HCT116 (cell line): ENCODE results near the gene FA2H. TPM values are rescaled to one million over a fixed set of nuclear protein-coding genes. Genes with fewer than 3 reads are reported as not detected.

Experiments used
- ATAC-seq: fragments of 200-7000 bp; cut with Tn5 transposase; 2 replicates; pipeline ENCODE4 v1.9.1; 2020; ENCODE audit warnings: mild to moderate bottlenecking, moderate library complexity
- BruUV-seq: library from RNA; stranded (reverse); fragments of 400-500 nt; replicated peaks from 2 replicates; lab custom pipeline; 2021; lab: Mats Ljungman, UMichigan
- CTCF ChIA-PET: fragments of 300-600 bp; sonication (Branson Sonifier 250); formaldehyde crosslinking; loops from one replicate; lab custom pipeline; 2021; ENCODE audit warnings: antibody characterized with exemption; lab: Charles Lee
- POLR2A ChIA-PET: fragments of 300-600, 350-600 bp; sonication (Branson Sonifier 250); formaldehyde crosslinking; loops from one replicate; lab custom pipeline; 2021; ENCODE audit warnings: antibody characterized with exemption; lab: Charles Lee
- RAD21 ChIA-PET, 2 experiments: fragments of 300-600 bp; sonication (Branson Sonifier 250); formaldehyde crosslinking; loops; one replicate each; lab custom pipeline; 2023; ENCODE audit warnings: low total read pairs in 2 of 2; ENCODE audit not compliant: uncharacterized antibody in 2 of 2, unreplicated experiment in 2 of 2, low non-redundant PET in 1 of 2; lab: Charles Lee
- DNase-seq: peaks from one replicate; pipeline ENCODE4 v3.0.0-alpha.2; 2010; ENCODE audit warnings: low read depth, low spot score
- H2AFZ ChIP-seq: fragments of 200-600 bp; shearing (Covaris generic), sonication (generic); 2 replicates; pipeline ENCODE4 v1.6.1; 2017; ENCODE audit warnings: low read depth, mixed run types, mixed read lengths, antibody characterized with exemption, low read length; ENCODE audit not compliant: poor library complexity, severe bottlenecking
- H3K27ac ChIP-seq: 2 replicates; pipeline ENCODE4 v1.5.1; 2012; ENCODE audit warnings: low read depth, low read length
- H3K27me3 ChIP-seq: fragments of 200-600 bp; sonication (generic); 2 replicates; pipeline ENCODE4 v1.6.1; 2016; ENCODE audit warnings: mixed run types, low read length, mixed read lengths; ENCODE audit not compliant: insufficient read depth
- H3K36me3 ChIP-seq, 2 experiments: fragments of 200-500 bp in 1 of 2; fragments of 200-600 bp in 1 of 2; sonication (Bioruptor generic) in 1 of 2; sonication (generic) in 1 of 2; 2 replicates each; pipeline versions ENCODE4 v1.5.1 to v1.6.1; 2014 to 2016; ENCODE audit warnings: low read length in 2 of 2, inconsistent platforms in 1 of 2, mixed read lengths in 1 of 2, mixed run types in 1 of 2; ENCODE audit not compliant: insufficient read depth in 2 of 2, control insufficient read depth in 1 of 2
- H3K4me1 ChIP-seq, 2 experiments: fragments of 200-600 bp in 1 of 2; sonication (generic) in 1 of 2; 2 replicates each; pipeline versions ENCODE4 v1.5.1 to v1.6.1; 2012 to 2017; ENCODE audit warnings: low read length in 2 of 2, inconsistent platforms in 1 of 2, mild to moderate bottlenecking in 1 of 2, mixed read lengths in 1 of 2, mixed run types in 1 of 2, moderate library complexity in 1 of 2; ENCODE audit not compliant: insufficient read depth in 2 of 2, control insufficient read depth in 1 of 2
- H3K4me2 ChIP-seq: fragments of 200-600 bp; sonication (generic); 2 replicates; pipeline ENCODE4 v1.6.1; 2017; ENCODE audit warnings: mixed run types, low read length, mixed read lengths
- H3K4me3 ChIP-seq, 2 experiments: fragments of 200-600 bp in 1 of 2; sonication (generic) in 1 of 2; replicated peaks in 1 of 2; 2 replicates each; pipeline ENCODE4 v1.5.1; 2011 to 2016; ENCODE audit warnings: low read length in 2 of 2, control low read depth in 1 of 2, low read depth in 1 of 2, mild to moderate bottlenecking in 1 of 2, mixed read lengths in 1 of 2, mixed run types in 1 of 2
- H3K79me2 ChIP-seq: fragments of 200-600 bp; sonication (generic); 2 replicates; pipeline ENCODE4 v1.6.1; 2017; ENCODE audit warnings: mild to moderate bottlenecking, mixed run types, low read length, moderate library complexity, mixed read lengths; ENCODE audit not compliant: insufficient read depth
- H3K9ac ChIP-seq: fragments of 200-600 bp; sonication (generic); 2 replicates; pipeline ENCODE4 v1.6.1; 2016; ENCODE audit warnings: low read length, mixed read lengths
- H3K9me2 ChIP-seq: fragments of 200-600 bp; sonication (generic), shearing (Covaris generic); 2 replicates; pipeline ENCODE4 v1.6.1; 2017; ENCODE audit warnings: mixed run types, mild to moderate bottlenecking, moderate library complexity; ENCODE audit not compliant: insufficient read depth
- H3K9me3 ChIP-seq, 2 experiments: fragments of 200-500 bp in 1 of 2; fragments of 200-600 bp in 1 of 2; sonication (Bioruptor generic) in 1 of 2; sonication (generic) in 1 of 2; 2 replicates each; pipeline ENCODE4 v1.6.1; 2014 to 2017; ENCODE audit warnings: low read length in 2 of 2, mixed read lengths in 2 of 2, inconsistent platforms in 1 of 2, low read depth in 1 of 2, mild to moderate bottlenecking in 1 of 2, mixed run types in 1 of 2, moderate library complexity in 1 of 2; ENCODE audit not compliant: control insufficient read depth in 1 of 2, insufficient read depth in 1 of 2
- H4K20me1 ChIP-seq: fragments of 200-600 bp; sonication (generic), shearing (Covaris generic); 2 replicates; pipeline ENCODE4 v1.6.1; 2017; ENCODE audit warnings: mixed run types, mild to moderate bottlenecking, moderate library complexity; ENCODE audit not compliant: insufficient read depth
- CEBPB ChIP-seq: IDR thresholded peaks from 2 replicates; pipeline ENCODE4 v1.6.1; 2012; ENCODE audit warnings: low read depth
- ELF1 ChIP-seq: IDR thresholded peaks from 2 replicates; pipeline ENCODE4 v1.6.1; 2012; ENCODE audit warnings: low read depth, borderline replicate concordance
- EZH2phosphoT487 ChIP-seq: fragments of 200-600 bp; IDR thresholded peaks from 2 replicates; pipeline ENCODE4 v1.6.1; 2018; ENCODE audit warnings: antibody characterized with exemption, borderline replicate concordance
- FOSL1 ChIP-seq: IDR thresholded peaks from 2 replicates; pipeline ENCODE4 v1.6.1; 2012; ENCODE audit warnings: low read depth
- JUND ChIP-seq: IDR thresholded peaks from 2 replicates; pipeline ENCODE4 v1.6.1; 2012
- POLR2A ChIP-seq: IDR thresholded peaks from 2 replicates; pipeline ENCODE4 v1.7.0; 2011; ENCODE audit warnings: borderline replicate concordance; ENCODE audit not compliant: insufficient read depth, insufficient read length; ENCODE audit errors: extremely low read depth
- POLR2AphosphoS5 ChIP-seq: IDR thresholded peaks from 2 replicates; pipeline ENCODE4 v1.6.1; 2011; ENCODE audit warnings: mild to moderate bottlenecking, low read depth, low read length, moderate library complexity
- RAD21 ChIP-seq: IDR thresholded peaks from 2 replicates; pipeline ENCODE4 v1.6.1; 2012; ENCODE audit warnings: low read depth, mild to moderate bottlenecking
- SIN3A ChIP-seq: IDR thresholded peaks from 2 replicates; pipeline ENCODE4 v1.6.1; 2012; ENCODE audit warnings: low read depth
- SRF ChIP-seq: IDR thresholded peaks from 2 replicates; pipeline ENCODE4 v1.6.1; 2012; ENCODE audit warnings: low read depth
- YY1 ChIP-seq: IDR thresholded peaks from 2 replicates; pipeline ENCODE4 v1.6.1; 2011; ENCODE audit warnings: low read length, low read depth, moderate library complexity, mild to moderate bottlenecking; ENCODE audit not compliant: insufficient replicate concordance; ENCODE audit errors: extremely low read depth
- ZFX ChIP-seq: fragments of 450-650 bp; IDR thresholded peaks from 2 replicates; pipeline ENCODE4 v1.6.1; 2017
- ZNF274 ChIP-seq: fragments of 200-500 bp; sonication (Bioruptor generic); IDR thresholded peaks from 2 replicates; pipeline ENCODE4 v1.6.1; 2014; ENCODE audit warnings: mild to moderate bottlenecking, low read depth, low read length, inconsistent platforms
- intact Hi-C: fragments of 100-400 bp; cut with micrococcal nuclease; formaldehyde crosslinking; loops from 2 replicates; pipeline ENCODE4 v1.10.0; 2022
- total RNA-seq: library from RNA; stranded (reverse); gene quantifications from one replicate; pipeline ENCODE4 v1.2.1, GENCODE V29; 2021; ENCODE audit not compliant: unreplicated experiment
- TF ChIP-seq, protein P1 (sequence below): IDR thresholded peaks from 2 replicates; pipeline ENCODE4 v1.6.1; 2012; ENCODE audit warnings: low read depth
- TF ChIP-seq, protein P2 (sequence below): IDR thresholded peaks from 2 replicates; pipeline ENCODE4 v1.6.1; 2011; ENCODE audit warnings: mild to moderate bottlenecking, low read length, moderate library complexity; ENCODE audit not compliant: insufficient replicate concordance; ENCODE audit errors: extremely low read depth
- TF ChIP-seq, protein P3 (sequence below): IDR thresholded peaks from 2 replicates; pipeline ENCODE4 v1.6.1; 2012

FA2H gene
- total RNA-seq, 1 experiment from 2014 or later, result 11.1 TPM

DNA sequence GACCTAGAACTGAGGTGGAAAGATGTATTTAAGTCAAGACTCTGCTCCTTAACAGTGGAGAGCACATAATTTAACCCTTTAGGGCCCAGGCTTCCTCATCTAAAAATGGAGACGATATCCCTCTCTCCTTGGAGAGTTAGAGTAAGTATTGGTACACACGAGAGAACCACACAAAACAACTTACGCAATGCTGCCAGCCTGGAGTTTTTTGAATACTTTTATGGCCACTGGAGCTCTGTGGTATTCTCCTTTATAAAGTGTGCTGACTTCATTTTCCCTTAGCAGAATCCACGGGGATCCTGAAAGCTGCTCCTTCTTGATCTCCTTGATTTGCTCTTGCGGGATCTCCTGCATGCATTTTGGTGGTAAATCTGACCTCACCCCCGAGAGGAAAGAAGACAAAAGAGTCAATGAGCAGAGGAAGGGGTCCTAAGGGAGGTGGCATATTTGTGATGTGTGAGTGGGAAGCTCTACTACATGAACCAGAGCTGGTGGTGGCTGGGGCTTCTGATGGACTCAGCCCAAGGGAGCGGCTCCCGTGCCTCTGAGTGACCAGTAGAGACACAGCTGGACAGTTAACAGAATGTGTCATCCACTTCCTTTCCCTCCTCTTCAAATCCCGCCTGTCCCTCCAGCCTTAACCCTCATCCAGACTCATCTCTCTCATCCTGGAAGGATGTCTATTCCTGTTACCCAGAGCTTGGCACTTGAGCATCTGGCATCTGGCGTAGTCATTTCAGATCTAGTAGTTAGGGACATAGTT is 83.3 kb downstream of the FA2H start:
- ChIA-PET POLR2A (no interaction called here), CTCF (no interaction called here), RAD21 (interaction anchor here in 1 of 2 experiments (0.6 kb wide), 1 partner anchor 32 kb away, joined by 4 read pairs; no protein-coding TSS in a partner anchor)
- Histone ChIP-seq H3K36me3 (peaks cover 0 to 13% of the 10 kb centered on the region in 2 experiments; a peak in 2 of 4 replicates), H3K9me2 (no peaks in the 10 kb centered on the region), H3K79me2 (no peaks in the 10 kb centered on the region; the same call in 1 of the 2 replicates), H3K4me3 (no peak overlapping the region), H3K4me2 (no peak overlapping the region), H3K4me1 (peaks cover 2 to 7% of the 10 kb centered on the region in 2 experiments; a peak in 2 of 4 replicates), H3K27ac (no peak overlapping the region), H4K20me1 (no peaks in the 10 kb centered on the region), H3K9ac (no peak overlapping the region), H2AFZ (no peak overlapping the region), H3K27me3 (no peaks in the 10 kb centered on the region), H3K9me3 (no peaks in the 10 kb centered on the region)
- no TSS peak for BruUV-seq
- DNase-seq, result no peak
- intact Hi-C loops, result no loop called here
- TF ChIP-seq, protein P1, sequence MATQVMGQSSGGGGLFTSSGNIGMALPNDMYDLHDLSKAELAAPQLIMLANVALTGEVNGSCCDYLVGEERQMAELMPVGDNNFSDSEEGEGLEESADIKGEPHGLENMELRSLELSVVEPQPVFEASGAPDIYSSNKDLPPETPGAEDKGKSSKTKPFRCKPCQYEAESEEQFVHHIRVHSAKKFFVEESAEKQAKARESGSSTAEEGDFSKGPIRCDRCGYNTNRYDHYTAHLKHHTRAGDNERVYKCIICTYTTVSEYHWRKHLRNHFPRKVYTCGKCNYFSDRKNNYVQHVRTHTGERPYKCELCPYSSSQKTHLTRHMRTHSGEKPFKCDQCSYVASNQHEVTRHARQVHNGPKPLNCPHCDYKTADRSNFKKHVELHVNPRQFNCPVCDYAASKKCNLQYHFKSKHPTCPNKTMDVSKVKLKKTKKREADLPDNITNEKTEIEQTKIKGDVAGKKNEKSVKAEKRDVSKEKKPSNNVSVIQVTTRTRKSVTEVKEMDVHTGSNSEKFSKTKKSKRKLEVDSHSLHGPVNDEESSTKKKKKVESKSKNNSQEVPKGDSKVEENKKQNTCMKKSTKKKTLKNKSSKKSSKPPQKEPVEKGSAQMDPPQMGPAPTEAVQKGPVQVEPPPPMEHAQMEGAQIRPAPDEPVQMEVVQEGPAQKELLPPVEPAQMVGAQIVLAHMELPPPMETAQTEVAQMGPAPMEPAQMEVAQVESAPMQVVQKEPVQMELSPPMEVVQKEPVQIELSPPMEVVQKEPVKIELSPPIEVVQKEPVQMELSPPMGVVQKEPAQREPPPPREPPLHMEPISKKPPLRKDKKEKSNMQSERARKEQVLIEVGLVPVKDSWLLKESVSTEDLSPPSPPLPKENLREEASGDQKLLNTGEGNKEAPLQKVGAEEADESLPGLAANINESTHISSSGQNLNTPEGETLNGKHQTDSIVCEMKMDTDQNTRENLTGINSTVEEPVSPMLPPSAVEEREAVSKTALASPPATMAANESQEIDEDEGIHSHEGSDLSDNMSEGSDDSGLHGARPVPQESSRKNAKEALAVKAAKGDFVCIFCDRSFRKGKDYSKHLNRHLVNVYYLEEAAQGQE, result no peak
- TF ChIP-seq ELF1 (no peak), SIN3A (no peak), JUND (no peak), FOSL1 (no peak), RAD21 (no peak), CEBPB (no peak), POLR2AphosphoS5 (no peak), SRF (no peak), YY1 (no peak), ZFX (no peak), EZH2phosphoT487 (no peak), POLR2A (no peak), ZNF274 (no peak)
- TF ChIP-seq, protein P2, sequence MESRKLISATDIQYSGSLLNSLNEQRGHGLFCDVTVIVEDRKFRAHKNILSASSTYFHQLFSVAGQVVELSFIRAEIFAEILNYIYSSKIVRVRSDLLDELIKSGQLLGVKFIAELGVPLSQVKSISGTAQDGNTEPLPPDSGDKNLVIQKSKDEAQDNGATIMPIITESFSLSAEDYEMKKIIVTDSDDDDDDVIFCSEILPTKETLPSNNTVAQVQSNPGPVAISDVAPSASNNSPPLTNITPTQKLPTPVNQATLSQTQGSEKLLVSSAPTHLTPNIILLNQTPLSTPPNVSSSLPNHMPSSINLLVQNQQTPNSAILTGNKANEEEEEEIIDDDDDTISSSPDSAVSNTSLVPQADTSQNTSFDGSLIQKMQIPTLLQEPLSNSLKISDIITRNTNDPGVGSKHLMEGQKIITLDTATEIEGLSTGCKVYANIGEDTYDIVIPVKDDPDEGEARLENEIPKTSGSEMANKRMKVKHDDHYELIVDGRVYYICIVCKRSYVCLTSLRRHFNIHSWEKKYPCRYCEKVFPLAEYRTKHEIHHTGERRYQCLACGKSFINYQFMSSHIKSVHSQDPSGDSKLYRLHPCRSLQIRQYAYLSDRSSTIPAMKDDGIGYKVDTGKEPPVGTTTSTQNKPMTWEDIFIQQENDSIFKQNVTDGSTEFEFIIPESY, result no peak
- TF ChIP-seq, protein P3, sequence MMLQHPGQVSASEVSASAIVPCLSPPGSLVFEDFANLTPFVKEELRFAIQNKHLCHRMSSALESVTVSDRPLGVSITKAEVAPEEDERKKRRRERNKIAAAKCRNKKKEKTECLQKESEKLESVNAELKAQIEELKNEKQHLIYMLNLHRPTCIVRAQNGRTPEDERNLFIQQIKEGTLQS, result no peak
- no peak for ATAC-seq
